T-helper 2 cell treated with Interferon-gamma antibody and Interleukin-4, amounts not matched to agents 100 ng/mL and 5 ng/mL, for 36 hours (primary cell): ENCODE data around the gene TESK2. TPM values are rescaled to one million over a fixed set of nuclear protein-coding genes. Genes with fewer than 3 reads are reported as not detected.
"Not testable (repeated sequence)": the region's sequence is repeated elsewhere in the genome, so short reads cannot be mapped to it uniquely, and the experiment has no call there.

Source experiments
- intact Hi-C: fragments of 100-400 bp; cut with micrococcal nuclease; formaldehyde crosslinking; loops from one replicate; pipeline ENCODE4 v1.15.1; 2023
- total RNA-seq: library from RNA; stranded (reverse); gene quantifications from 2 replicates; pipeline ENCODE4 v1.2.3, GENCODE V29; 2022

TESK2 gene
- total RNA-seq, 1 donor from 2014 or later = 2.0 TPM

- intact Hi-C loops = no loop called here
These were observed 12.7 kb downstream of the TESK2 start for GRCh38 chr1:45478121-45478814.

- intact Hi-C loops = no loop called here
These were observed 13.3 kb downstream of the TESK2 start for GRCh38 chr1:45477646-45478045.

GRCh38 chr1:45474194-45474593 is 16.8 kb downstream of the TESK2 start:
- intact Hi-C loops = not testable (repeated sequence)

GRCh38 chr1:45473302-45473701 is 17.7 kb downstream of the TESK2 start:
- intact Hi-C loops = no loop called here

GRCh38 chr1:45470306-45470798 is 20.6 kb downstream of the TESK2 start:
- intact Hi-C loops = no loop called here

- intact Hi-C loops = not testable (repeated sequence)
These were observed 23.6 kb downstream of the TESK2 start for GRCh38 chr1:45467353-45467752.

GRCh38 chr1:45465277-45465676 is 25.7 kb downstream of the TESK2 start:
- intact Hi-C loops = no loop called here

GRCh38 chr1:45458894-45459293 is 32.1 kb downstream of the TESK2 start:
- intact Hi-C loops = no loop called here

- intact Hi-C loops = no loop called here
These were observed 34.4 kb downstream of the TESK2 start for GRCh38 chr1:45456531-45456930.

GRCh38 chr1:45455162-45455561 is 35.8 kb downstream of the TESK2 start:
- intact Hi-C loops = no loop called here

GRCh38 chr1:45454464-45454863 is 36.5 kb downstream of the TESK2 start:
- intact Hi-C loops = no loop called here

- intact Hi-C loops = no loop called here
These were observed 38.5 kb downstream of the TESK2 start for GRCh38 chr1:45452503-45452902.

- intact Hi-C loops = no loop called here
These were observed 42.6 kb downstream of the TESK2 start for GRCh38 chr1:45448357-45448756.

GRCh38 chr1:45446950-45447672 is 43.9 kb downstream of the TESK2 start:
- intact Hi-C loops = no loop called here

GRCh38 chr1:45446530-45446929 is 44.4 kb downstream of the TESK2 start:
- intact Hi-C loops = no loop called here

GRCh38 chr1:45444609-45445131 is 46.3 kb downstream of the TESK2 start:
- intact Hi-C loops = no loop called here

GRCh38 chr1:45443580-45444446 is 47.1 kb downstream of the TESK2 start:
- intact Hi-C loops = no loop called here

- intact Hi-C loops = no loop called here
These were observed 48.7 kb downstream of the TESK2 start for GRCh38 chr1:45442272-45442671.

- intact Hi-C loops = no loop called here
These were observed 53.6 kb downstream of the TESK2 start for GRCh38 chr1:45437323-45437722.

- intact Hi-C loops = no loop called here
These were observed 60.5 kb downstream of the TESK2 start for GRCh38 chr1:45430490-45430889.

GRCh38 chr1:45429561-45430159 is 61.3 kb downstream of the TESK2 start:
- intact Hi-C loops = no loop called here
